HG03354 (cell line): ENCODE measurements around the gene ROBO2.

ENCODE experiments used
- ATAC-seq: cut with Tn5 transposase; IDR thresholded peaks from one replicate; pipeline ENCODE4 v1.9.1; 2021; ENCODE audit warnings: mild to moderate bottlenecking; ENCODE audit not compliant: unreplicated experiment, poor library complexity, severe bottlenecking

The ROBO2 gene

DNA sequence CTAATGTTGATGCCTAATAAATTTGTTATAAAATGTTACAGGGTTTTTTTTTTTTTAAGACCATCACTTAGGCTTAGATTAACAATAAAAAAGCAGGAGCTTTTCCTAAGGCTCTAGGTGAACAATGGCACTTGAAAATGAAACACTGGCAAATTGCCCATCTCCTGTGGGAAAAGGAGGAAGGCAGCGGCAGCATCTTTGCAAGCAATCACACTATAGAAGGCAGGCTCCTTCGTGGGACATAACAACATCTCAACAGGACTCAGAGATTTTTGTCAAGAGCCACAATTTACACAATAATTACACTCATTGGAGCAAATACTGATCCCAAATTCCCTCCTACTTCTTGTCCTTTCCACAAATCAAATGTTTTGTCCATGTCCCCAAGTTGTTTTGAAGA lies 646.7 kb downstream of the ROBO2 start:
- ATAC-seq, result no peak

DNA sequence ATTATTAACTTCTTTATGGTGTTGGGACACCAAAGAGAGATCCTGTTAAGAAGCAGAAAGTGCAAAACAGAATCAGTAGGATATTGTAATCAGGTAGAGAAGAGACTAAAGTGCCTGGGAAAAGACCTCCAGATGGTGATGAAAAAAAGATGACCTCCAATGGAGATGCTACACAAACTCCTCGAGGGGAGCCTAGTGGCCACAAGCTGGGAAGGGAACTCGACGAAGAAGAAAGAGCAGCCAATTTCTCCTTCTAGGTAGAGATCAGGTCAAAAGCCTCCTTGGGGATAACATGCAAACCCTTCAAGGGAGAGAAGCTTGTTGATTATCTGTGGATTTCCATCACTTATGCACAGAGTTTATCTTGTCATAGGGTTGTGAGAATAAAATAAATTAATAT lies 647.6 kb downstream of the ROBO2 start:
- ATAC-seq, result no peak

GRCh38 chr3:77690284-77690845 lies 650.5 kb downstream of the ROBO2 start:
- ATAC-seq, result no peak

- no peak for ATAC-seq
Observed at GRCh38 chr3:77693147-77693546, 653.2 kb downstream of the ROBO2 start.

DNA sequence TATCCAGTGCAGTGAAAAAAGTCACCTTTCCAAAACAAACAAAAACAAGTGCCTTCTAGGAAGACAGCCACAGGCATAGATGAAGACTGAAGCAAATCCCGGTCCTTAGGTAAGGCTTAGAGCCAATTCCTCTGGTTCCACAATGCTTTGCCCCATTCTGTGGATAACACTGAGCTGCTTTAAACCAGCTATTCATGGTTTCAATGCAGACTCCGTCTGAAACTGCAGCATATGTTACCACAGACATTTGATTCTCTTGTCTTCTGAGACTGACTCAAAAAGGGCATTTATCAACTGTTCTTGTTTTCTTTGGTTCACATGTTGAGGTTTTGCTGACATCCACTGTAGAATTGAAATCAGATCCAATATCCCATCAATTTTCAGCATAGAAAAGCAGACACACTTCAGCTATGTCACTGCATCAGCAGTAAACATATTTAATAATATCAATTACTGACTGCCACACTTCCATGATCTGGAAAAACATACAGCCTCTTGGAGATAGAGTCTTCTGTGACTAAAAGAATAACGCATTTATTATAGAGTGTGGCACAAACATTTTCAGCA lies 659.3 kb downstream of the ROBO2 start:
- no peak for ATAC-seq
